ENCODE measurements around the gene GMEB1. TPM values are rescaled to one million over a fixed set of nuclear protein-coding genes. Genes with fewer than 3 reads are reported as not detected.

The GMEB1 gene
- total and polyA plus RNA-seq, 2 experiments from 2014 or later = 13.3 to 20.2 TPM

- TF ChIP-seq ZNF462 (CRISPR knock-in tag; IDR thresholded peaks at IDR 0.05) (no peak), POLR2AphosphoS5 (IDR thresholded peaks at IDR 0.05; ENCODE audit: low read depth) (no peak), ZNF114 (CRISPR knock-in tag; IDR thresholded peaks at IDR 0.05) (no peak)
These were observed 36.0 kb upstream of the GMEB1 start (continued) for GRCh38 chr1:28632560-28632959.

- peaks cover 21% of the 10 kb centered on the region for H3K27me3 Mint-ChIP-seq (ENCODE audit: insufficient read depth, low read depth, poor library complexity)
- H3K36me3 Mint-ChIP-seq (ENCODE audit: low read depth) = no peaks in the 10 kb centered on the region; the same call in 2 of the 3 replicates
- Histone ChIP-seq H3F3A (replicated peaks; ENCODE audit: low read depth) (peaks cover 10% of the 10 kb centered on the region; the same call in 1 of the 2 replicates), H3K9me2 (ENCODE audit: insufficient read depth) (no peaks in the 10 kb centered on the region), H3K79me2 (replicated peaks; ENCODE audit: insufficient read depth) (peaks cover 31% of the 10 kb centered on the region), H3K36me3 (ENCODE audit: insufficient read depth) (no peaks in the 10 kb centered on the region), H4K20me1 (replicated peaks; ENCODE audit: insufficient read depth) (no peaks in the 10 kb centered on the region), H3K27ac (ENCODE audit: low read depth) (no peak overlapping the region), H3K4me3 (no peak overlapping the region), H3K4me2 (no peak overlapping the region), H3K4me1 (ENCODE audit: insufficient read depth) (peaks cover 9% of the 10 kb centered on the region; the same call in 1 of the 2 replicates), H3K27me3 (ENCODE audit: insufficient read depth) (no peaks in the 10 kb centered on the region), H2AFZ (no peak overlapping the region)
- peak; percentile 31 to 38 for TF ChIP-seq CTCF (conservative IDR thresholded peaks at IDR 0.05; ENCODE audit: low read depth in 2 of 2)
- no peak for TF ChIP-seq EZH2phosphoT487 (IDR thresholded peaks at IDR 0.05; ENCODE audit: unreplicated experiment)
- H3K9me3 Mint-ChIP-seq = no peaks in the 10 kb centered on the region
- ATAC-seq (no peak), DNase-seq (ENCODE audit: low spot score) (peak; percentile 36)
- peaks cover 18% of the 10 kb centered on the region for H3K4me1 Mint-ChIP-seq
- peak overlapping the region; percentile 99; the same call in 2 of the 3 replicates for H3K4me3 Mint-ChIP-seq
- no peak overlapping the region for H3K27ac Mint-ChIP-seq
These were observed 27.8 kb upstream of the GMEB1 start for GRCh38 chr1:28640766-28641165.

All from GM23338 (cell line).